Neural cell (in vitro differentiated cells): ENCODE data around the gene CYP26B1. TPM values are rescaled to one million over a fixed set of nuclear protein-coding genes. Genes with fewer than 3 reads are reported as not detected.

Experiments used
- H2AFZ ChIP-seq: fragments of 200-600, 300-800 bp; sonication (generic), shearing (Covaris generic); 2 replicates; pipeline ENCODE4 v1.6.0; 2014; ENCODE audit warnings: low read depth, mild to moderate bottlenecking, antibody characterized with exemption, low read length, moderate library complexity
- H3F3A ChIP-seq: fragments of 200-600 bp; shearing (Covaris generic); 2 replicates; pipeline ENCODE4 v1.6.1; 2016; ENCODE audit warnings: mild to moderate bottlenecking, moderate library complexity, mixed read lengths, antibody characterized with exemption, low read length; ENCODE audit not compliant: insufficient read depth, poor library complexity, severe bottlenecking
- H3K27ac ChIP-seq: fragments of 200-600, 300-800 bp; sonication (generic), shearing (Covaris generic); 2 replicates; pipeline ENCODE4 v1.5.1; 2014; ENCODE audit warnings: mild to moderate bottlenecking, low read length, moderate library complexity
- H3K27me3 ChIP-seq: fragments of 300-800, 200-600 bp; sonication (generic), shearing (Covaris generic); 2 replicates; pipeline ENCODE4 v1.6.0; 2014; ENCODE audit warnings: mild to moderate bottlenecking, low read depth, low read length, moderate library complexity; ENCODE audit not compliant: insufficient read depth
- H3K36me3 ChIP-seq: fragments of 300-800, 200-600 bp; sonication (generic), shearing (Covaris generic); 2 replicates; pipeline ENCODE4 v1.5.1; 2014; ENCODE audit warnings: mild to moderate bottlenecking, antibody characterized with exemption, low read length, moderate library complexity; ENCODE audit not compliant: insufficient read depth
- H3K4me2 ChIP-seq: fragments of 300-800, 200-600 bp; sonication (generic), shearing (Covaris generic); 2 replicates; pipeline ENCODE4 v1.6.0; 2014; ENCODE audit warnings: mild to moderate bottlenecking, low read length
- H3K4me3 ChIP-seq: fragments of 300-800, 200-600 bp; sonication (generic), shearing (Covaris generic); 2 replicates; pipeline ENCODE4 v1.5.1; 2014; ENCODE audit warnings: mild to moderate bottlenecking, low read length, moderate library complexity
- H3K79me2 ChIP-seq: fragments of 200-600 bp; shearing (Covaris generic); replicated peaks from 2 replicates; pipeline ENCODE4 v1.6.0; 2014; ENCODE audit warnings: mild to moderate bottlenecking, low read length, moderate library complexity; ENCODE audit not compliant: insufficient read depth
- H3K9ac ChIP-seq: fragments of 300-800, 200-600 bp; sonication (generic), shearing (Covaris generic); 2 replicates; pipeline ENCODE4 v1.6.1; 2016; ENCODE audit warnings: mild to moderate bottlenecking, low read length, mixed read lengths
- H3K9me2 ChIP-seq: fragments of 200-600 bp; shearing (Covaris generic); 2 replicates; pipeline ENCODE4 v1.6.1; 2016; ENCODE audit warnings: mild to moderate bottlenecking, low read length, mixed read lengths; ENCODE audit not compliant: insufficient read depth
- H3K9me3 ChIP-seq: fragments of 200-600, 300-800 bp; sonication (generic), shearing (Covaris generic); 2 replicates; pipeline ENCODE4 v1.6.1; 2016; ENCODE audit warnings: mild to moderate bottlenecking, mixed run types, low read length, moderate library complexity, mixed read lengths
- H4K20me1 ChIP-seq: fragments of 200-600 bp; shearing (Covaris generic); 2 replicates; pipeline ENCODE4 v1.6.1; 2016; ENCODE audit warnings: mild to moderate bottlenecking, mixed run types; ENCODE audit not compliant: insufficient read depth
- CTCF ChIP-seq: fragments of 450-650 bp; IDR thresholded peaks from 2 replicates; pipeline ENCODE4 v1.5.1; 2014; ENCODE audit warnings: antibody characterized with exemption, mild to moderate bottlenecking, moderate library complexity; ENCODE audit not compliant: poor library complexity, severe bottlenecking
- EP300 ChIP-seq: fragments of 450-650 bp; conservative IDR thresholded peaks from 2 replicates; pipeline ENCODE4 v1.6.1; 2014; ENCODE audit warnings: antibody characterized with exemption, mild to moderate bottlenecking, moderate library complexity; ENCODE audit not compliant: poor library complexity, severe bottlenecking
- EZH2 ChIP-seq: fragments of 200-600, 300-800 bp; shearing (Covaris generic), sonication (generic); IDR thresholded peaks from 2 replicates; pipeline ENCODE4 v1.6.1; 2014; ENCODE audit warnings: antibody characterized with exemption, low read length, borderline replicate concordance, mild to moderate bottlenecking; ENCODE audit not compliant: insufficient read depth, poor library complexity, severe bottlenecking
- MXI1 ChIP-seq: fragments of 450-650 bp; conservative IDR thresholded peaks from 2 replicates; pipeline ENCODE4 v1.6.1; 2014; ENCODE audit warnings: antibody characterized with exemption, mild to moderate bottlenecking; ENCODE audit not compliant: poor library complexity, severe bottlenecking
- POLR2AphosphoS5 ChIP-seq: IDR thresholded peaks from 2 replicates; pipeline ENCODE4 v1.6.1; 2012
- RAD21 ChIP-seq: fragments of 450-650 bp; conservative IDR thresholded peaks from 2 replicates; pipeline ENCODE4 v1.6.1; 2014; ENCODE audit warnings: antibody characterized with exemption, mild to moderate bottlenecking, moderate library complexity
- REST ChIP-seq: IDR thresholded peaks from 2 replicates; pipeline ENCODE4 v1.6.1; 2012; ENCODE audit warnings: borderline replicate concordance
- SMC3 ChIP-seq: fragments of 450-650 bp; conservative IDR thresholded peaks from 2 replicates; pipeline ENCODE4 v1.6.1; 2014; ENCODE audit warnings: antibody characterized with exemption, mild to moderate bottlenecking, moderate library complexity; ENCODE audit not compliant: poor library complexity
- TAF1 ChIP-seq: IDR thresholded peaks from 2 replicates; pipeline ENCODE4 v1.6.1; 2012; ENCODE audit warnings: low read depth
- polyA plus RNA-seq: library from polyadenylated mRNA; depleted of rRNA; stranded (reverse); fragments of >200 nt; gene quantifications from 2 replicates; pipeline ENCODE4 v1.2.3, GENCODE V29; 2014

Gene CYP26B1
- polyA plus RNA-seq, 1 donor from 2014 or later, result 0.83 TPM

- Histone ChIP-seq H3K79me2 (no peaks in the 10 kb centered on the region), H3K9ac (no peak overlapping the region), H3K36me3 (no peaks in the 10 kb centered on the region), H3F3A (no peaks in the 10 kb centered on the region), H2AFZ (no peak overlapping the region), H3K27me3 (peaks cover 4% of the 10 kb centered on the region), H3K4me3 (no peak overlapping the region), H3K4me2 (no peak overlapping the region), H3K9me2 (no peaks in the 10 kb centered on the region), H3K27ac (no peak overlapping the region), H3K9me3 (no peaks in the 10 kb centered on the region), H4K20me1 (no peaks in the 10 kb centered on the region)
- no peak for TF ChIP-seq RAD21
- TF ChIP-seq SMC3, result no peak
- TF ChIP-seq REST, result no peak
- TF ChIP-seq EP300, result no peak
- no peak for TF ChIP-seq CTCF
- TF ChIP-seq POLR2AphosphoS5, result no peak
- TF ChIP-seq MXI1, result no peak
- TF ChIP-seq EZH2, result no peak
- no peak for TF ChIP-seq TAF1
Observed at GRCh38 chr2:72136331-72136730, 11.3 kb downstream of the CYP26B1 start.

- Histone ChIP-seq H3K27ac (no peak overlapping the region), H3K9ac (no peak overlapping the region), H3K9me2 (no peaks in the 10 kb centered on the region), H2AFZ (no peak overlapping the region), H3K9me3 (no peaks in the 10 kb centered on the region), H4K20me1 (no peaks in the 10 kb centered on the region), H3F3A (no peaks in the 10 kb centered on the region), H3K79me2 (no peaks in the 10 kb centered on the region), H3K4me3 (no peak overlapping the region), H3K36me3 (no peaks in the 10 kb centered on the region), H3K27me3 (peaks cover 2% of the 10 kb centered on the region), H3K4me2 (no peak overlapping the region)
- no peak for TF ChIP-seq POLR2AphosphoS5
- no peak for TF ChIP-seq RAD21
- no peak for TF ChIP-seq EP300
- TF ChIP-seq EZH2, result no peak
- TF ChIP-seq SMC3, result no peak
- no peak for TF ChIP-seq REST
- TF ChIP-seq MXI1, result no peak
Observed at GRCh38 chr2:72135921-72136320, 11.7 kb downstream of the CYP26B1 start.
